Calu3 (cell line): ENCODE results near the gene MEOX2. TPM values are rescaled to one million over a fixed set of nuclear protein-coding genes. Genes with fewer than 3 reads are reported as not detected.

Experiments
- BruUV-seq: library from RNA; stranded (reverse); fragments of 400-500 nt; replicated peaks from 2 replicates; lab custom pipeline; 2021; lab: Mats Ljungman, UMichigan
- CTCF ChIA-PET: fragments of 300-600 bp; sonication (Branson Sonifier 250); formaldehyde crosslinking; loops from one replicate; lab custom pipeline; 2022; ENCODE audit warnings: antibody characterized with exemption; lab: Charles Lee
- DNase-seq: peaks from one replicate; pipeline ENCODE4 v3.0.0; 2022
- H3K27ac Mint-ChIP-seq: one replicate; pipeline ENCODE4 v1.8.0; 2022; ENCODE audit warnings: mixed read lengths; ENCODE audit not compliant: unreplicated experiment
- H3K27me3 Mint-ChIP-seq: one replicate; pipeline ENCODE4 v1.8.0; 2022; ENCODE audit warnings: mixed read lengths; ENCODE audit not compliant: unreplicated experiment
- H3K36me3 Mint-ChIP-seq: one replicate; pipeline ENCODE4 v1.8.0; 2022; ENCODE audit warnings: mild to moderate bottlenecking, moderate library complexity, mixed read lengths; ENCODE audit not compliant: insufficient read depth, unreplicated experiment
- H3K4me1 Mint-ChIP-seq: one replicate; pipeline ENCODE4 v1.8.0; 2022; ENCODE audit warnings: mild to moderate bottlenecking, low read depth, mixed read lengths; ENCODE audit not compliant: unreplicated experiment
- H3K4me3 Mint-ChIP-seq: one replicate; pipeline ENCODE4 v1.8.0; 2022; ENCODE audit warnings: mild to moderate bottlenecking, low read depth, moderate library complexity, mixed read lengths; ENCODE audit not compliant: unreplicated experiment
- H3K9me3 Mint-ChIP-seq: one replicate; pipeline ENCODE4 v1.8.0; 2022; ENCODE audit warnings: low read depth, mixed read lengths; ENCODE audit not compliant: unreplicated experiment
- intact Hi-C: fragments of 100-400 bp; cut with micrococcal nuclease; formaldehyde crosslinking; loops from one replicate; pipeline ENCODE4 v1.10.0; 2022; ENCODE audit not compliant: unreplicated experiment
- total RNA-seq: library from RNA; stranded (reverse); gene quantifications from 2 replicates; pipeline ENCODE4 v1.2.3, GENCODE V29; 2022
- TF ChIP-seq, protein P1 (sequence below): fragments of 200-600 bp; IDR thresholded peaks from one replicate; pipeline ENCODE4 v1.8.0; 2022; ENCODE audit warnings: antibody characterized with exemption; ENCODE audit not compliant: unreplicated experiment

MEOX2 gene
- total RNA-seq, 1 experiment from 2014 or later, result 12.6 TPM

GRCh38 chr7:15658247-15658646 is 28.2 kb downstream of the MEOX2 start:
- no peak overlapping the region for H3K27ac Mint-ChIP-seq
- no peak overlapping the region for H3K4me3 Mint-ChIP-seq

GRCh38 chr7:15652776-15653290 is 33.6 kb downstream of the MEOX2 start:
- H3K36me3 Mint-ChIP-seq, result no peaks in the 10 kb centered on the region
- H3K27me3 Mint-ChIP-seq, result no peaks in the 10 kb centered on the region
- CTCF ChIA-PET, result no interaction called here
- H3K9me3 Mint-ChIP-seq, result peaks cover 3% of the 10 kb centered on the region
- no peak overlapping the region for H3K27ac Mint-ChIP-seq
- TF ChIP-seq, protein P1, sequence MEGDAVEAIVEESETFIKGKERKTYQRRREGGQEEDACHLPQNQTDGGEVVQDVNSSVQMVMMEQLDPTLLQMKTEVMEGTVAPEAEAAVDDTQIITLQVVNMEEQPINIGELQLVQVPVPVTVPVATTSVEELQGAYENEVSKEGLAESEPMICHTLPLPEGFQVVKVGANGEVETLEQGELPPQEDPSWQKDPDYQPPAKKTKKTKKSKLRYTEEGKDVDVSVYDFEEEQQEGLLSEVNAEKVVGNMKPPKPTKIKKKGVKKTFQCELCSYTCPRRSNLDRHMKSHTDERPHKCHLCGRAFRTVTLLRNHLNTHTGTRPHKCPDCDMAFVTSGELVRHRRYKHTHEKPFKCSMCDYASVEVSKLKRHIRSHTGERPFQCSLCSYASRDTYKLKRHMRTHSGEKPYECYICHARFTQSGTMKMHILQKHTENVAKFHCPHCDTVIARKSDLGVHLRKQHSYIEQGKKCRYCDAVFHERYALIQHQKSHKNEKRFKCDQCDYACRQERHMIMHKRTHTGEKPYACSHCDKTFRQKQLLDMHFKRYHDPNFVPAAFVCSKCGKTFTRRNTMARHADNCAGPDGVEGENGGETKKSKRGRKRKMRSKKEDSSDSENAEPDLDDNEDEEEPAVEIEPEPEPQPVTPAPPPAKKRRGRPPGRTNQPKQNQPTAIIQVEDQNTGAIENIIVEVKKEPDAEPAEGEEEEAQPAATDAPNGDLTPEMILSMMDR, result no peak
- intact Hi-C loops, result no loop called here
- H3K4me3 Mint-ChIP-seq, result no peak overlapping the region
- BruUV-seq, result no TSS peak
- H3K4me1 Mint-ChIP-seq, result peaks cover 41% of the 10 kb centered on the region
- no peak for DNase-seq

More at GRCh38 chr7:15658247-15658646, 28.2 kb downstream of the MEOX2 start:
- no TSS peak for BruUV-seq
- no peak for DNase-seq
- H3K9me3 Mint-ChIP-seq, result peaks cover 3% of the 10 kb centered on the region
- intact Hi-C loops, result no loop called here
- no peaks in the 10 kb centered on the region for H3K27me3 Mint-ChIP-seq
- peaks cover 3% of the 10 kb centered on the region for H3K4me1 Mint-ChIP-seq
- CTCF ChIA-PET, result interaction anchor here (0.6 kb wide), 1 partner anchor 97 kb away, joined by 3 read pairs; the partner anchor contains the start of gene AGMO
- no peaks in the 10 kb centered on the region for H3K36me3 Mint-ChIP-seq
- TF ChIP-seq, protein P1, result no peak

- H3K36me3 Mint-ChIP-seq, result no peaks in the 10 kb centered on the region
- no peak overlapping the region for H3K4me3 Mint-ChIP-seq
- peaks cover 41% of the 10 kb centered on the region for H3K4me1 Mint-ChIP-seq
- BruUV-seq, result no TSS peak
- CTCF ChIA-PET, result no interaction called here
- no peak overlapping the region for H3K27ac Mint-ChIP-seq
- DNase-seq, result no peak
- no peaks in the 10 kb centered on the region for H3K9me3 Mint-ChIP-seq
- intact Hi-C loops, result no loop called here
- TF ChIP-seq, protein P1, result no peak
- H3K27me3 Mint-ChIP-seq, result no peaks in the 10 kb centered on the region
Observed at GRCh38 chr7:15651693-15652092, 34.8 kb downstream of the MEOX2 start.

DNA sequence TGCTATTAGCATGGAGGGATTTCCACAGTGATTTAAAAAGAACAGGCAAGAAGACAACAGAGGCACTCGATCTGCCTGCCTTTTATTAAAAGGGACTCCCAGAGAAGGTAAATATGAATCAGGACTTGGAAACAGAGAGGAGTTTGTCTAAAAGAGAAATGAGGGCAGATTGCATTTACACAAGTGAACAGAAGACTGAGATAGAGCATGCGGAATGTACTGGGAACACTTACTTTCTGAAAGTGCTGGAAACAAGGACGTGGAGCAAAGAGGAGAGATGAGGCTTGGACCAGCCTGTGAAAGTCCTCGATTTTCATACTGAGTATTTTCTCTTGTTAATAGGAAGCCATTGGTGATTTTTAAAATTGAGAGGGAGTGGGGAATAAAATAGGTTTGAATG is 35.7 kb downstream of the MEOX2 start:
- intact Hi-C loops, result no loop called here

More for the DNA sequence above, 35.7 kb downstream of the MEOX2 start:
- Mint-ChIP-seq H3K4me3 (no peak overlapping the region), H3K27me3 (no peaks in the 10 kb centered on the region), H3K27ac (no peak overlapping the region), H3K36me3 (no peaks in the 10 kb centered on the region), H3K9me3 (no peaks in the 10 kb centered on the region), H3K4me1 (peaks cover 41% of the 10 kb centered on the region)
- TF ChIP-seq, protein P1, result no peak
- CTCF ChIA-PET, result no interaction called here
- DNase-seq, result no peak
- BruUV-seq, result no TSS peak
